Common myeloid progenitor, CD34-positive (primary cell): ENCODE data around the gene ARHGAP4.

Experiments used
- CTCF ChIA-PET: fragments of 350-600 bp; sonication (Branson Sonifier 250); formaldehyde crosslinking; loops from one replicate; lab custom pipeline; 2021; ENCODE audit warnings: antibody characterized with exemption; lab: Charles Lee
- POLR2A ChIA-PET: fragments of 350-600 bp; sonication (Branson Sonifier 250); formaldehyde crosslinking; loops from one replicate; lab custom pipeline; 2021; ENCODE audit warnings: antibody characterized with exemption; lab: Charles Lee
- DNase-seq, 3 donors: peaks; one replicate each; pipeline versions ENCODE4 v3.0.0 to v3.0.0-alpha.2; 2013
- H3K27ac ChIP-seq, 2 experiments: 1 replicate in 1 of 2; 2 replicates in 1 of 2; pipeline ENCODE4 v1.7.0; 2013; ENCODE audit warnings: inconsistent platforms in 2 of 2, low read length in 2 of 2, mild to moderate bottlenecking in 2 of 2, low read depth in 1 of 2, moderate library complexity in 1 of 2; ENCODE audit not compliant: severe bottlenecking in 2 of 2, insufficient read depth in 1 of 2, poor library complexity in 1 of 2
- H3K27me3 ChIP-seq, 5 experiments: replicated peaks in 2 of 5; 1 replicate in 3 of 5; 2 replicates in 2 of 5; pipeline versions ENCODE4 v1.6.1 to v1.7.0; 2013; ENCODE audit warnings: low read length in 4 of 5, mild to moderate bottlenecking in 2 of 5, moderate library complexity in 2 of 5, inconsistent platforms in 1 of 5; ENCODE audit not compliant: insufficient read depth in 5 of 5, control insufficient read depth in 4 of 5
- H3K36me3 ChIP-seq, 4 experiments: 1 replicate in 2 of 4; 2 replicates in 2 of 4; pipeline versions ENCODE4 v1.6.1 to v1.7.0; 2013; ENCODE audit warnings: low read length in 3 of 4, control low read depth in 1 of 4, mild to moderate bottlenecking in 1 of 4; ENCODE audit not compliant: control insufficient read depth in 4 of 4, insufficient read depth in 4 of 4
- H3K4me1 ChIP-seq, 4 experiments: 1 replicate in 3 of 4; 2 replicates in 1 of 4; pipeline versions ENCODE4 v1.6.1 to v1.7.1; 2013; ENCODE audit warnings: low read length in 3 of 4, mild to moderate bottlenecking in 3 of 4, control low read depth in 1 of 4, inconsistent platforms in 1 of 4, moderate library complexity in 1 of 4; ENCODE audit not compliant: control insufficient read depth in 4 of 4, insufficient read depth in 4 of 4; ENCODE audit errors: control extremely low read depth in 1 of 4
- H3K4me3 ChIP-seq, 7 experiments: 1 replicate in 4 of 7; 2 replicates in 3 of 7; pipeline versions ENCODE4 v1.5.1 to v1.7.0; 2013; ENCODE audit warnings: mild to moderate bottlenecking in 7 of 7, low read length in 6 of 7, moderate library complexity in 6 of 7, inconsistent platforms in 2 of 7, low read depth in 2 of 7, control low read depth in 1 of 7; ENCODE audit not compliant: insufficient read depth in 4 of 7, control insufficient read depth in 1 of 7; ENCODE audit errors: extremely low read depth in 1 of 7
- H3K9me3 ChIP-seq, 5 experiments: 1 replicate in 4 of 5; 2 replicates in 1 of 5; pipeline versions ENCODE4 v1.6.1 to v1.7.1; 2013; ENCODE audit warnings: low read length in 4 of 5, mild to moderate bottlenecking in 2 of 5, inconsistent platforms in 1 of 5, low read depth in 1 of 5, moderate library complexity in 1 of 5; ENCODE audit not compliant: control insufficient read depth in 4 of 5, insufficient read depth in 2 of 5; ENCODE audit errors: control extremely low read depth in 1 of 5
- WGBS: methylation state at CpG from one replicate; pipeline ENCODE4 v1.1.5; 2013; ENCODE audit not compliant: insufficient coverage; 5-methylcytosine and 5-hydroxymethylcytosine counted together

The ARHGAP4 gene

DNA sequence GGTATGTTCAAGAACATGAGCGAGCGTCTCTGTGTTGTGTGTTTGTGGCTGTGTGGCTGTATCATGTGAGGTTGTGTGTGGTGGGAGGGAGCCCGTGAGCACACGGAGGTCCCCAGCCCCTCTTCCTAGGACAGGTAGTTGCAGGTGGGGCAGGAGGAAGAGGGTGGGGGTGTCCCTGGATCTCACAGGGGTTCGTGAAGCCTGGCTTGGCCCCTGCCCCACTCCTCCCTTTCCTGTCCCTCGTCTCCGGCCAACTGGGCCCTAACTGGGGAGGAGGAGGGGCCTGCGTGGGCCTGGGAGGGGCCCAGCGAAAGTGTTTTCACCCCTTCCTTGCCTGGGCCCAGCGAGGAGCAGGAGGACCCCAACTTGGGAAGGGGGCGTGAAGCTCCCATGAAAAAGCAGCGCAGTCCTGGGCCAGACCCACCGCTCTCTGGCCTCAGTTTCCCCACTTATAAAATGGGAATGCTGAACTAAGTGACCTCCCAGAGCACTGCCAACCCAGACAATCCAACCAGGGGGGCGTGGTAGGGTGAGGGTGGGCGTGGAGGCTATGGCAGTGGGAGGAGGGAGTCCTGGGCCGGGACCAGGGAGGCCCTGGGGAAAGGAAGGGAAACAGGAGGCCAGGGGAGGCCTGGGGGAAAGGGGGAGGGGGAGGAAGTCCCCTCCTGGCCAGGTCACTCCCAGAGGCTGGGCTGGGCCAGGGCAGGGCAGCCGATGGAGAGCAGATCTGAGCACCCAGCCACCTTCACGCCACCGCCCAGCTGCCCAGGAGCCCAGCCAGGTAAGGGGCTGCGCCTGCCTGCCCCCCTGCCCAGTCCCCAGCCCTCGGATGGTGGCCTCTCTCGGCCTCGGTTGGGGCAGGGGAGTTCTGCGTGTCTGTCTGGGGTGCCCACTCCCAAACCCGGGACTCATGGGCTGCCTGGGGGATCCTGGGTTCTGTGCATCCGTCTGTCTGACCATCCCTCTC lies 21.8 kb downstream of the ARHGAP4 start, which contains the start of gene AVPR2:
Gene AVPR2 (plus strand): TSS at position 683 of the 967 bp plus-strand sequence. CDS start 473 bp downstream, outside the sequence.
- CTCF ChIA-PET, result interaction anchor here (1.9 kb wide), 1 partner anchor 45 kb away, joined by 4 read pairs; no protein-coding TSS in a partner anchor
- peaks cover 5 to 48% (median 44%) of the 10 kb centered on the region in 4 experiments for H3K4me1 ChIP-seq
- 65% methylated on average over 15 of the region's 26 CpGs for WGBS

DNA sequence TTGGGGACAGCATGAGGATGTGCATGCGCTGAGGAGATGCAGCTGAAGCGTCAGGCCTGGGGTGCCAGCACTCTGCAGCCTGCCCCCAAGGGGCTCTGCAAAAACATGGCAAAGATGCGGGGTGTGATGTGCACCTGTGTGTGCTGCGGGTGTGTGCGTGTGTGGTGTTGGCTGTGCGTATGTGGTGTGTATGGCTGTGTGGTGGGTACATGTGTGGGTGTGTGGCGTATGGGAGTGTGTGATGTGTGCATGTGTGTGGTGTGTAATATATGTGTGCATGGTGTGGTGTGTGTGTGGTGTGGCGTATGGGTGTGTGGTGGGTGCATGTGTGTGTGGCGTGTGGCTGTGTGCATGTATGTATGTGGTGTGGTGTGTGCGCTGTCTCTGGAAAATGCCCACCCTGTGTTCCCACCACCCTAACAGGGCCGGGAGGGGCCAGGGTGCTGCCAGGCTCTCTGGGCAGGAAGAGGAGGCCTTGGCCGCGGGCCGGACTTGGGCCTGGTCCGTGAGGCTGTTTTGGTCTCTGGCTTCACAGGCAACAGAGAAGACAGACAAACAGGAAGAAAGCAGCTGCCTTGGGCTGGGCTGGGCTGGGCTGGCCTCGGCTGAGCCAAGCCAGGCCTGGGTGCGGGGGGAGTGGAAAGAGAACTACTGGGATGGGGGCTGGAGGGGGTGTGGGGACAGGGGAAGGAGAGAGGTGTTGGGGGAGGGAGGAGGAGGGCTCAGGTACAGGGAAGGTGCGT lies 22.7 kb downstream of the ARHGAP4 start:
- Histone ChIP-seq H3K27ac (no peak overlapping the region), H3K4me1 (peaks cover 5 to 48% (median 44%) of the 10 kb centered on the region in 4 experiments), H3K4me3 (no peak overlapping the region), H3K9me3 (no peaks in the 10 kb centered on the region), H3K27me3 (peaks cover 0 to 13% (median 0%) of the 10 kb centered on the region in 5 experiments), H3K36me3 (peaks cover 0 to 12% (median 5%) of the 10 kb centered on the region in 4 experiments)
- POLR2A ChIA-PET, result no interaction called here
- WGBS, result 73% methylated on average over 11 of the region's 18 CpGs
- CTCF ChIA-PET, result no interaction called here
- peak in 2 of 3 donors; percentile 46 to 60 for DNase-seq

More for the DNA sequence above, 21.8 kb downstream of the ARHGAP4 start, which contains the start of gene AVPR2:
- Histone ChIP-seq H3K9me3 (no peaks in the 10 kb centered on the region), H3K4me3 (peak within 1 kb of the TSS in 1 of 7 experiments; percentile 38), H3K36me3 (peaks cover 0 to 19% (median 9%) of the 10 kb centered on the region in 4 experiments), H3K27me3 (peaks cover 0 to 15% (median 0%) of the 10 kb centered on the region in 5 experiments), H3K27ac (no peak within 1 kb of the TSS)
- DNase-seq, result no peak
- POLR2A ChIA-PET, result no interaction called here

DNA sequence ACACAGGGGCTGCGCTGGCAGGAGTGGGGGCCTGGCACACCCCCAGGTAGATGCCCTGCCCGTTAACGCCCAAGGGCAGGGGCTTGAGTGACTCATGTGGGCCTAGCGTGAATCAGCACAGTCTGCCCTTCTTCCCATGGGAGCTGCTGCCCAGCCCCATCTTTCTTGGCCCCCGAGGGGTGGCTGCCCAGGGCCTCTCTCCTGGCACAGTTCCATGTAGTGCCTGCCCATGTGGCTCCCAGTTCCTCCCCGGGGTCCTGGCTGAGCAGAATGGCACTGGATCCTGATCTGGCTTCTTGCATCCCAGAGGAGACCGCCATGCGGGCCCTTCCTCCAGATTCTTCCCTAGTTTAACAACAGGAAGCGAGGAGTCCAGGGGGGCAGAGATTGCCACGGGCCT lies 23.7 kb downstream of the ARHGAP4 start:
- DNase-seq, result no peak
- Histone ChIP-seq H3K27me3 (peaks cover 0 to 13% (median 0%) of the 10 kb centered on the region in 5 experiments), H3K9me3 (no peaks in the 10 kb centered on the region), H3K4me3 (no peak overlapping the region), H3K36me3 (peaks cover 0 to 6% (median 0%) of the 10 kb centered on the region in 4 experiments), H3K4me1 (peaks cover 5 to 54% (median 46%) of the 10 kb centered on the region in 4 experiments), H3K27ac (no peak overlapping the region)
- ChIA-PET POLR2A (no interaction called here), CTCF (no interaction called here)
- 61% methylated on average over 10 of the region's 10 CpGs for WGBS

DNA sequence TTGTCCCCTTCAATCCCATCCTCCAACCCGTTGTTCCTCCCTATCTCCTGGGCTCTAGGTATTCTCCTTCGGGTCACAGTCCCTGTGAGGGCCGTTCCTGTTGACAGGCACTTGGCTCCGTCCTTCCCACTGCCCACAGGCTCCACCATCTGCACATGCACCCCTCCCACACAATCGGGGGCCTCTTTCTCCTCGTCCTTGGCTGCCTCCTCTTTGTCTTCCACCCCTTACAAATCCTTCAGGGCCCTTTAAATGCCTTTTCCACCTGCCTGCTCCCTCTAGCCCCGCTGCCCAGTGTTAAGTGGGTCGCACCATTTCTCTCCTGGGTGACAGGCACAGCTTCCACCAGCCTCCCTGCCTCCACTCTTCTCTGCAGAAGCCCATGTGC lies 24.3 kb downstream of the ARHGAP4 start:
- H3K4me3 ChIP-seq, result no peak overlapping the region
- no peaks in the 10 kb centered on the region for H3K36me3 ChIP-seq
- DNase-seq, result no peak
- WGBS, result 66% methylated on average over 7 of the region's 8 CpGs
- CTCF ChIA-PET, result no interaction called here
- no peaks in the 10 kb centered on the region for H3K9me3 ChIP-seq
- peaks cover 0 to 13% (median 0%) of the 10 kb centered on the region in 5 experiments for H3K27me3 ChIP-seq
- POLR2A ChIA-PET, result no interaction called here
- H3K27ac ChIP-seq, result no peak overlapping the region
- H3K4me1 ChIP-seq, result peaks cover 5 to 54% (median 46%) of the 10 kb centered on the region in 4 experiments

DNA sequence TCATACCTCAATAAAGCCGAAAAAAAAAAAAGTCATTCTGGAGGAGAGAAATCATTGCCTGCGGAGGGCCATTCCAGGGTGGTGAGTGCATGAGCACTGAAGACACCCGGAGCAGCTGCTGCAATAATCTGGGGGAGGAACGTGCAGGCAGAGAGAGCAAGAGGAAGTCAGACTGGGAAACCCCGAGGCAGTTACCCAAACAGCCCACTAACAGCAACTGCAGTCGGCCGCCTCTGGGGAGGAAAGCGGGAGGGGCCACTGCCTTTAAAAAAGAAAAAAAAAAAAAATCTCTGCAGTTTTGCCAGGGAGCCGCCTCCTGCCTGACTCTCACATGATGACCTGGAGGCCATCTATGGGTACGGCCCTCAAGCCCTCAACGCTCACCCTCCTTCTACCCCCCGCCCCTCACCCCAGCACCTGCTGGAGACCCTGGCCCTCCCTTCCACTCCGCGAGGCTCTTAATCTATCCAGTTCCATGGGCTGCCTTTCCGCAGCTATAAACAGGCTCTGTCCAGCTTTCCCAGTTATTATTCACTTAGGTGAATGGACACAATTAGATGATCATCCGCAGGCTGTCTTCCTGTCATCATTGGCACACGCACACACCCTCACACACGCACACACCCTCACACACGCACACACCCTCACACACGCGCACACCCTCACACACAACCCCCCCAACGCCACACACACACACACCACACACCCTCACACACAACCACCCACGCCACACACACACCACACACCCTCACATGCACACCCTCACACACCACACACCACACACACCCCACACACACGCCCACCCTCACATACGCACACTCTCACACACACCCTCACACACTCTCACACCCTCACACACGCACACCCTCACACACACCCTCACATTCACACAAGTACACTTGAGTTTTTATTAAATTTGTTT lies 25.0 kb downstream of the ARHGAP4 start:
- H3K27me3 ChIP-seq, result peaks cover 0 to 8% (median 0%) of the 10 kb centered on the region in 5 experiments
- H3K27ac ChIP-seq, result no peak overlapping the region
- peak; percentile 75 to 91 (median 91) for DNase-seq
- CTCF ChIA-PET, result interaction anchor here (0.8 kb wide), 1 partner anchor 9 kb away, joined by 3 read pairs; no protein-coding TSS in a partner anchor
- no peaks in the 10 kb centered on the region for H3K36me3 ChIP-seq
- H3K9me3 ChIP-seq, result no peaks in the 10 kb centered on the region
- H3K4me3 ChIP-seq, result peak overlapping the region in 2 of 7 experiments; percentile 1 to 4
- H3K4me1 ChIP-seq, result peaks cover 5 to 54% (median 46%) of the 10 kb centered on the region in 4 experiments
- POLR2A ChIA-PET, result interaction anchor here (0.6 to 0.7 kb wide), 2 partner anchors 22 to 44 kb away, joined by 4 to 6 read pairs; no protein-coding TSS in a partner anchor
- WGBS, result 57% methylated on average over 20 of the region's 26 CpGs

DNA sequence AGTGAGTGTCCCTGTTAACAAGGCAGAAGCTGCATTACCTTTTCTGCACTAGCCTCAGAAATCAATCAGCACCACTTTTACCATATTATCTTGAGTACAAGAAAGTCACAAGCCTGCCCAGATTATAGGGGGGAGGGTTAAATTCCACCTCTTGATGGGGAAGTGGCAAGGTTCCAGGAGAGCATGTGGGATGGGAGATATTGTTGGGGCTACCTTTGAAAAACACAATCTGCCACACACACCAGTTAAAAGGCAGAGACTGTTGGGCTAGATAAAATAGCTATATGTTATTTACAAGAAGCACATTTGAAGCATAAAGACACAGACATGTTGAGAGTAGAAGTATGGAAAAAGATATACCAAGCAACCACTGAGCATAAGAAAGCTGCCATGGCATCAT lies 28.2 kb downstream of the ARHGAP4 start:
- Histone ChIP-seq H3K27me3 (peaks cover 0 to 4% (median 0%) of the 10 kb centered on the region in 5 experiments), H3K27ac (no peak overlapping the region), H3K9me3 (peaks cover 0 to 1% (median 0%) of the 10 kb centered on the region in 5 experiments), H3K4me1 (peaks cover 5 to 30% (median 24%) of the 10 kb centered on the region in 4 experiments), H3K4me3 (no peak overlapping the region), H3K36me3 (no peaks in the 10 kb centered on the region)
- CTCF ChIA-PET, result no interaction called here
- peak; percentile 68 to 87 (median 84) for DNase-seq
- POLR2A ChIA-PET, result no interaction called here
